ENCODE results near the gene GRIN3A. TPM values are rescaled to one million over a fixed set of nuclear protein-coding genes. Genes with fewer than 3 reads are reported as not detected.

Gene GRIN3A
- total and polyA plus RNA-seq, 2 of the 4 experiments (the other 2 are of a cell fraction): not detected

- ChIA-PET CTCF (interaction anchor here (1.1 kb wide), 1 partner anchor 64 kb away, joined by 4 read pairs; no protein-coding TSS in a partner anchor), POLR2A (ENCODE audit: unreplicated experiment) (no interaction called here)
- DNase-seq: no peak
- Histone ChIP-seq H3K4me1 (ENCODE audit: control insufficient read depth, insufficient read depth, low read length) (no peaks in the 10 kb centered on the region), H3K27ac (ENCODE audit: insufficient read depth, low read length) (no peak overlapping the region), H4K20me1 (ENCODE audit: insufficient read depth, low read length) (no peaks in the 10 kb centered on the region), H4K91ac (ENCODE audit: insufficient read depth, low read depth, low read length) (no peak overlapping the region), H3K9me1 (ENCODE audit: insufficient read depth, low read length) (no peaks in the 10 kb centered on the region), H2AK9ac (replicated peaks; ENCODE audit: low read depth, low read length, poor library complexity) (no peak overlapping the region), H3K4me3 (ENCODE audit: insufficient read depth, low read depth, low read length) (no peak overlapping the region), H3K4me2 (ENCODE audit: low read depth, low read length) (no peak overlapping the region), H2AK5ac (ENCODE audit: low read depth, low read length) (no peak overlapping the region), H4K5ac (ENCODE audit: low read depth, low read length) (no peak overlapping the region), H2BK15ac (ENCODE audit: low read depth, low read length) (no peak overlapping the region), H3K9ac (ENCODE audit: low read depth, low read length) (no peak overlapping the region), H3K36me3 (ENCODE audit: control insufficient read depth, insufficient read depth, low read length) (no peaks in the 10 kb centered on the region), H3K23ac (ENCODE audit: low read depth, low read length) (no peak overlapping the region), H2AFZ (replicated peaks; ENCODE audit: low read length, poor library complexity) (no peak overlapping the region), H2BK120ac (ENCODE audit: low read depth, low read length) (no peak overlapping the region), H3K4ac (ENCODE audit: low read depth, low read length) (no peak overlapping the region), H3K18ac (ENCODE audit: low read depth, low read length) (no peak overlapping the region), H2BK20ac (ENCODE audit: low read depth, low read length) (no peak overlapping the region), H3K27me3 (ENCODE audit: control insufficient read depth, insufficient read depth, low read length) (no peaks in the 10 kb centered on the region), H2BK5ac (ENCODE audit: low read depth, low read length, poor library complexity, severe bottlenecking) (no peak overlapping the region), H3K9me3 (ENCODE audit: control insufficient read depth, insufficient read depth, low read length) (no peaks in the 10 kb centered on the region), H3K14ac (replicated peaks; ENCODE audit: low read depth, low read length) (no peak overlapping the region), H3K56ac (ENCODE audit: extremely low read depth, insufficient read depth, low read length) (no peak overlapping the region), H4K8ac (ENCODE audit: low read depth in 2 of 2, low read length in 2 of 2) (no peak overlapping the region), H3K79me1 (ENCODE audit: low read depth in 1 of 2, low read length in 2 of 2) (no peaks in the 10 kb centered on the region)
- no CpG with 5 or more reads among the region's 2 CpGs for WGBS, 2 experiments (ENCODE audit: extremely low coverage in 2 of 2, insufficient read length in 1 of 2)
- in situ Hi-C loops (cut with MboI; ENCODE audit: low sequenced_read_pairs): no loop called here
- dilution Hi-C loops (cut with HindIII; ENCODE audit: low sequenced_read_pairs, unreplicated experiment): no loop called here
- ATAC-seq (ENCODE audit: low read depth): no peak
- BruUV-seq (replicated peaks): no TSS peak
- TF ChIP-seq RCOR1 (IDR thresholded peaks at IDR 0.05; ENCODE audit: insufficient replicate concordance, low read length): no peak
- no peak for TF ChIP-seq RFX5 (IDR thresholded peaks at IDR 0.05; ENCODE audit: low read depth, low read length)
- no peak for TF ChIP-seq CEBPB (IDR thresholded peaks at IDR 0.05; ENCODE audit: low read depth, low read length)
- TF ChIP-seq, protein P1, sequence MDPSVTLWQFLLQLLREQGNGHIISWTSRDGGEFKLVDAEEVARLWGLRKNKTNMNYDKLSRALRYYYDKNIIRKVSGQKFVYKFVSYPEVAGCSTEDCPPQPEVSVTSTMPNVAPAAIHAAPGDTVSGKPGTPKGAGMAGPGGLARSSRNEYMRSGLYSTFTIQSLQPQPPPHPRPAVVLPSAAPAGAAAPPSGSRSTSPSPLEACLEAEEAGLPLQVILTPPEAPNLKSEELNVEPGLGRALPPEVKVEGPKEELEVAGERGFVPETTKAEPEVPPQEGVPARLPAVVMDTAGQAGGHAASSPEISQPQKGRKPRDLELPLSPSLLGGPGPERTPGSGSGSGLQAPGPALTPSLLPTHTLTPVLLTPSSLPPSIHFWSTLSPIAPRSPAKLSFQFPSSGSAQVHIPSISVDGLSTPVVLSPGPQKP (IDR thresholded peaks at IDR 0.05; ENCODE audit: borderline replicate concordance, low read depth, low read length): no peak
- no peak for TF ChIP-seq BHLHE40 (IDR thresholded peaks at IDR 0.05; ENCODE audit: low read depth, low read length)
- no peak for TF ChIP-seq MAFK (IDR thresholded peaks at IDR 0.05; ENCODE audit: low read depth, low read length)
- TF ChIP-seq RAD21 (IDR thresholded peaks at IDR 0.05; ENCODE audit: low read length): no peak
- no peak for TF ChIP-seq FOS (IDR thresholded peaks at IDR 0.05; ENCODE audit: low read depth, low read length)
- TF ChIP-seq, protein P2, sequence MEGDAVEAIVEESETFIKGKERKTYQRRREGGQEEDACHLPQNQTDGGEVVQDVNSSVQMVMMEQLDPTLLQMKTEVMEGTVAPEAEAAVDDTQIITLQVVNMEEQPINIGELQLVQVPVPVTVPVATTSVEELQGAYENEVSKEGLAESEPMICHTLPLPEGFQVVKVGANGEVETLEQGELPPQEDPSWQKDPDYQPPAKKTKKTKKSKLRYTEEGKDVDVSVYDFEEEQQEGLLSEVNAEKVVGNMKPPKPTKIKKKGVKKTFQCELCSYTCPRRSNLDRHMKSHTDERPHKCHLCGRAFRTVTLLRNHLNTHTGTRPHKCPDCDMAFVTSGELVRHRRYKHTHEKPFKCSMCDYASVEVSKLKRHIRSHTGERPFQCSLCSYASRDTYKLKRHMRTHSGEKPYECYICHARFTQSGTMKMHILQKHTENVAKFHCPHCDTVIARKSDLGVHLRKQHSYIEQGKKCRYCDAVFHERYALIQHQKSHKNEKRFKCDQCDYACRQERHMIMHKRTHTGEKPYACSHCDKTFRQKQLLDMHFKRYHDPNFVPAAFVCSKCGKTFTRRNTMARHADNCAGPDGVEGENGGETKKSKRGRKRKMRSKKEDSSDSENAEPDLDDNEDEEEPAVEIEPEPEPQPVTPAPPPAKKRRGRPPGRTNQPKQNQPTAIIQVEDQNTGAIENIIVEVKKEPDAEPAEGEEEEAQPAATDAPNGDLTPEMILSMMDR (conservative IDR thresholded peaks at IDR 0.05; ENCODE audit: low read depth, low read length): no peak
- TF ChIP-seq MAZ (IDR thresholded peaks at IDR 0.05; ENCODE audit: borderline replicate concordance, low read depth, low read length): no peak
- no peak for TF ChIP-seq SMC3 (IDR thresholded peaks at IDR 0.05; ENCODE audit: low read depth, low read length)
- TF ChIP-seq MXI1 (IDR thresholded peaks at IDR 0.05; ENCODE audit: borderline replicate concordance, low read depth, low read length): no peak
- TF ChIP-seq, protein P3, sequence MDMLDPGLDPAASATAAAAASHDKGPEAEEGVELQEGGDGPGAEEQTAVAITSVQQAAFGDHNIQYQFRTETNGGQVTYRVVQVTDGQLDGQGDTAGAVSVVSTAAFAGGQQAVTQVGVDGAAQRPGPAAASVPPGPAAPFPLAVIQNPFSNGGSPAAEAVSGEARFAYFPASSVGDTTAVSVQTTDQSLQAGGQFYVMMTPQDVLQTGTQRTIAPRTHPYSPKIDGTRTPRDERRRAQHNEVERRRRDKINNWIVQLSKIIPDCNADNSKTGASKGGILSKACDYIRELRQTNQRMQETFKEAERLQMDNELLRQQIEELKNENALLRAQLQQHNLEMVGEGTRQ (IDR thresholded peaks at IDR 0.05; ENCODE audit: low read depth, low read length): no peak
- intact Hi-C loops (cut with micrococcal nuclease): no loop called here
Measured at GRCh38 chr9:101664453-101664852, 74.0 kb downstream of the GRIN3A start.
